Sigmoid colon (tissue), 4 donors: ENCODE results near the gene APOD.
"Not testable (repeated sequence)": the region's sequence is repeated elsewhere in the genome, so short reads cannot be mapped to it uniquely, and the experiment has no call there.

Source experiments
- EP300 ChIP-seq, 4 donors: sonication (generic); formaldehyde crosslinking; IDR thresholded peaks; one replicate each; pipeline ENCODE4 v1.6.1; 2017; ENCODE audit warnings: antibody characterized with exemption in 4 of 4
- POLR2AphosphoS5 ChIP-seq, 4 donors: sonication (generic); formaldehyde crosslinking; IDR thresholded peaks; one replicate each; pipeline ENCODE4 v1.6.1; 2017; ENCODE audit warnings: antibody characterized with exemption in 4 of 4
- TF ChIP-seq, protein P1 (sequence below), 4 experiments: fragments of 450-650 bp in 3 of 4; fragments of 200-600 bp in 1 of 4; IDR thresholded peaks; one replicate each; pipeline ENCODE4 v1.5.1; 2016 to 2019; ENCODE audit warnings: antibody characterized with exemption in 4 of 4, mild to moderate bottlenecking in 3 of 4, moderate library complexity in 2 of 4

DNA sequence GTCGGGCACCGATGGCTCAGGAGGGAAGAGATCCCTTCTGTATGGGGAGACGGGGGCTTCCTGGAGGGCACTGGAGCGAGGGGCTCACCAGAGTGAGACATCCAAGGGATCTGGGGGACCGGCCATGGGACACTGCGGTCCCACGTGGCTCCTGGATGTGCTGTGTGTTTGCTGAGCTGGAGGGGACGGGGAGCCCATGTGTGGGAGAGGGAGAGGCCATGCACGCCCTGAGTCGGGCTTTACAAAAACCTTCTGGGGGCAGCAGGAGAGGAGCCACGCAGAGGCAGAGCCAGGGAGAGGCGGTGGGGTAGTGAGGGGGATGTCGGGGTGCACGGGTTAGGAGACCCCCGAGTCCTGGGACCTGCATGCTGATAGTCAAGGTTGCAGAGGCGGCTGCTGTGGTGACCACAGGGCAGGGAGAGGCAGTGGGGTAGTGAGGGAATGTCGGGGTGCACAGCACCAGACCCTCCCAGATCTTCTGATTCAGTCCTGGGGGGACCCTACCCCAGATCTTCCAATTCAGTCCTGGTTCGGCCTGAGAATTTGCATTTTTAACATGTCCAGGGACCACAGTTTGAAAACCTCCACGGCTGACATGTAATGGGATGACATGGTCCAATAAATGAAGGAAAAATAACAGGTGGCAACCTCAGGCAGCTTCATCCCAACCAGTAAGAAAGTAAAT, 48.9 kb upstream of the APOD start:
- TF ChIP-seq, protein P1, sequence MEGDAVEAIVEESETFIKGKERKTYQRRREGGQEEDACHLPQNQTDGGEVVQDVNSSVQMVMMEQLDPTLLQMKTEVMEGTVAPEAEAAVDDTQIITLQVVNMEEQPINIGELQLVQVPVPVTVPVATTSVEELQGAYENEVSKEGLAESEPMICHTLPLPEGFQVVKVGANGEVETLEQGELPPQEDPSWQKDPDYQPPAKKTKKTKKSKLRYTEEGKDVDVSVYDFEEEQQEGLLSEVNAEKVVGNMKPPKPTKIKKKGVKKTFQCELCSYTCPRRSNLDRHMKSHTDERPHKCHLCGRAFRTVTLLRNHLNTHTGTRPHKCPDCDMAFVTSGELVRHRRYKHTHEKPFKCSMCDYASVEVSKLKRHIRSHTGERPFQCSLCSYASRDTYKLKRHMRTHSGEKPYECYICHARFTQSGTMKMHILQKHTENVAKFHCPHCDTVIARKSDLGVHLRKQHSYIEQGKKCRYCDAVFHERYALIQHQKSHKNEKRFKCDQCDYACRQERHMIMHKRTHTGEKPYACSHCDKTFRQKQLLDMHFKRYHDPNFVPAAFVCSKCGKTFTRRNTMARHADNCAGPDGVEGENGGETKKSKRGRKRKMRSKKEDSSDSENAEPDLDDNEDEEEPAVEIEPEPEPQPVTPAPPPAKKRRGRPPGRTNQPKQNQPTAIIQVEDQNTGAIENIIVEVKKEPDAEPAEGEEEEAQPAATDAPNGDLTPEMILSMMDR (IDR thresholded peaks at IDR 0.05) = not testable (repeated sequence)
- not testable (repeated sequence) for TF ChIP-seq EP300, POLR2AphosphoS5 (IDR thresholded peaks at IDR 0.05)
